Endothelial cell (in vitro differentiated cells): ENCODE data around the gene LDB2. TPM values are rescaled to one million over a fixed set of nuclear protein-coding genes. Genes with fewer than 3 reads are reported as not detected.

Source experiments
- DNase-seq: peaks from one replicate; pipeline ENCODE4 v3.0.0; 2021; ENCODE audit warnings: low spot score
- H3K27ac Mint-ChIP-seq: one replicate; pipeline ENCODE4 v1.8.0; 2021; ENCODE audit warnings: mixed read lengths, inconsistent platforms; ENCODE audit not compliant: unreplicated experiment
- H3K27me3 Mint-ChIP-seq: one replicate; pipeline ENCODE4 v1.8.0; 2021; ENCODE audit warnings: mild to moderate bottlenecking, moderate library complexity, mixed read lengths, inconsistent platforms; ENCODE audit not compliant: unreplicated experiment
- H3K36me3 Mint-ChIP-seq: one replicate; pipeline ENCODE4 v1.8.0; 2021; ENCODE audit warnings: mild to moderate bottlenecking, low read depth, mixed read lengths, inconsistent platforms; ENCODE audit not compliant: unreplicated experiment
- H3K4me1 Mint-ChIP-seq: one replicate; pipeline ENCODE4 v1.8.0; 2021; ENCODE audit warnings: mild to moderate bottlenecking, mixed read lengths, inconsistent platforms; ENCODE audit not compliant: unreplicated experiment
- H3K4me3 Mint-ChIP-seq: one replicate; pipeline ENCODE4 v1.8.0; 2021; ENCODE audit warnings: mild to moderate bottlenecking, mixed read lengths, inconsistent platforms; ENCODE audit not compliant: unreplicated experiment
- H3K9me3 Mint-ChIP-seq: one replicate; pipeline ENCODE4 v1.8.0; 2021; ENCODE audit warnings: mixed read lengths, inconsistent platforms; ENCODE audit not compliant: unreplicated experiment
- total RNA-seq: library from RNA; stranded (reverse); fragmentation: NEBNext Ultra II Directional; extraction: Animal tissue kit (Norgen Biotek cat#: 25700); gene quantifications from one replicate; pipeline ENCODE4 v1.2.1, GENCODE V29; 2021; ENCODE audit not compliant: unreplicated experiment
- TF ChIP-seq, protein P1 (sequence below): fragments of 200-600 bp; sonication (generic); IDR thresholded peaks from one replicate; pipeline ENCODE4 v1.5.0; 2021; ENCODE audit warnings: antibody characterized with exemption; ENCODE audit not compliant: unreplicated experiment

LDB2 gene
- total RNA-seq, 1 donor from 2014 or later = 268 TPM

DNA sequence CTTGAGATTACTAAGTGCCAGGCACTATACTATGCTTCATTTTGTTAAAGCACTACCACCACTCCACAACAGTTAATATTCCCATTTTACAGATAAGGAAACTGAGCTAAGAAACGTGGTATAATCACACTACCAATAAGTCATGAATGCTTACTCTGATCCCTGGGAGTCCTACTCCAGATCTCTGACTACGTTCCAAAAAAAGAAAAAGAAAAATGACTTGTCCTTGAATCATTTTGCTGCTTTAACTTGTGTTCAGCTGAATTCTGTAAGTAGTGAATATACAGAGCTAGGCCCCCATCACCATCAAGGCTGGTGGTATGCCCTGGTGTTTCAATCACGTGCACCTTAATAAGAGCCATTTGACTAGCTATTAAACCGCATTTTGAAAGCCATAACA lies 39.4 kb downstream of the LDB2 start:
- Mint-ChIP-seq H3K4me3 (no peak overlapping the region), H3K36me3 (peaks cover 40% of the 10 kb centered on the region), H3K27ac (peak overlapping the region; percentile 98), H3K27me3 (peaks cover 9% of the 10 kb centered on the region), H3K9me3 (no peaks in the 10 kb centered on the region), H3K4me1 (peaks cover 82% of the 10 kb centered on the region)
- TF ChIP-seq, protein P1, sequence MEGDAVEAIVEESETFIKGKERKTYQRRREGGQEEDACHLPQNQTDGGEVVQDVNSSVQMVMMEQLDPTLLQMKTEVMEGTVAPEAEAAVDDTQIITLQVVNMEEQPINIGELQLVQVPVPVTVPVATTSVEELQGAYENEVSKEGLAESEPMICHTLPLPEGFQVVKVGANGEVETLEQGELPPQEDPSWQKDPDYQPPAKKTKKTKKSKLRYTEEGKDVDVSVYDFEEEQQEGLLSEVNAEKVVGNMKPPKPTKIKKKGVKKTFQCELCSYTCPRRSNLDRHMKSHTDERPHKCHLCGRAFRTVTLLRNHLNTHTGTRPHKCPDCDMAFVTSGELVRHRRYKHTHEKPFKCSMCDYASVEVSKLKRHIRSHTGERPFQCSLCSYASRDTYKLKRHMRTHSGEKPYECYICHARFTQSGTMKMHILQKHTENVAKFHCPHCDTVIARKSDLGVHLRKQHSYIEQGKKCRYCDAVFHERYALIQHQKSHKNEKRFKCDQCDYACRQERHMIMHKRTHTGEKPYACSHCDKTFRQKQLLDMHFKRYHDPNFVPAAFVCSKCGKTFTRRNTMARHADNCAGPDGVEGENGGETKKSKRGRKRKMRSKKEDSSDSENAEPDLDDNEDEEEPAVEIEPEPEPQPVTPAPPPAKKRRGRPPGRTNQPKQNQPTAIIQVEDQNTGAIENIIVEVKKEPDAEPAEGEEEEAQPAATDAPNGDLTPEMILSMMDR = no peak
- DNase-seq = no peak

DNA sequence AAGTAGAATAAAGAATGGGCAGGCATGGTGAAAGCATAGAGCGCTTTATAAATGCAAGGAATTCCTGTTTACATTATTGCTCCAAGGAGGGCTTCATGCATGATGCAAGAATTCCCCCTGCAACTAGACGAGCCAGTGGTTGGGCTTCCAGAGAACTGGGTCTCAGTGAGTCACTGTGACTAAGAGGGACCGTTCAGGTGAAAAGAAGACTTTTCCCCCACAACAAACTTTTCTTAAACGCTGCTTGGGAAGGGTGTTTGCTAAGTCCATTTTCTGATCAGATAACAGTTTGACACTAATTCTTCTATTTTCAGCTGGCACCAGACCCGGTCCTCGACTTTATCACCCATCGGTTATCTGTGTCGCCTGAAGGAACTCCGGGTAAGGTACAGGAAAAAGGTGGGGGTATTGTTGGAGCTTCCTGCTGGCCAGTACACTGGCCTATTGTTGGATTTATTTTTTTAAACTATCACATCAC lies 40.1 kb downstream of the LDB2 start:
- Mint-ChIP-seq H3K9me3 (no peaks in the 10 kb centered on the region), H3K27ac (peak overlapping the region; percentile 98), H3K36me3 (peaks cover 35% of the 10 kb centered on the region), H3K27me3 (peaks cover 8% of the 10 kb centered on the region), H3K4me3 (no peak overlapping the region), H3K4me1 (peaks cover 82% of the 10 kb centered on the region)
- TF ChIP-seq, protein P1 = no peak
- DNase-seq = peak; percentile 34

DNA sequence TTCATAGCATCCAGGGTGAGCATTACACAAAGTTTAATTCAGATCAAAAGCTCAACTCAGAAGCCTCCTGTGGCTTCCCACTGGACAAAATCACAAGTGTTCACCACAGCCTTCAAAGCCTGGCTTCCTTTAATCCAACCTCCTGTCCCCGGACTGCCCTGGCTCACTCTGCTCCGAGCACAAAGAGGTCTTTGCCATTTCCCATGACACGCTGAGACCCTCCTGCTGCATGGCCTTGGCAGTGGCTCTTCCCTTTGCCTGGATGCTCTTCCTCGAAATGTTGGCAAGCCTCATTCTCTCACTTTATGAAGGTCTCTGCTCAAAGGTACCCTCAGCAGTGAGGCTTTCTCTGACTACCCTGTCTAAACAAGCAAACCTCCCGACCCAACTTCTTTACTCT lies 41.0 kb downstream of the LDB2 start:
- peaks cover 27% of the 10 kb centered on the region for H3K36me3 Mint-ChIP-seq
- H3K4me3 Mint-ChIP-seq = peak overlapping the region; percentile 66
- TF ChIP-seq, protein P1 = no peak
- H3K9me3 Mint-ChIP-seq = no peaks in the 10 kb centered on the region
- no peak for DNase-seq
- H3K4me1 Mint-ChIP-seq = peaks cover 80% of the 10 kb centered on the region
- peaks cover 6% of the 10 kb centered on the region for H3K27me3 Mint-ChIP-seq
- H3K27ac Mint-ChIP-seq = peak overlapping the region; percentile 98

DNA sequence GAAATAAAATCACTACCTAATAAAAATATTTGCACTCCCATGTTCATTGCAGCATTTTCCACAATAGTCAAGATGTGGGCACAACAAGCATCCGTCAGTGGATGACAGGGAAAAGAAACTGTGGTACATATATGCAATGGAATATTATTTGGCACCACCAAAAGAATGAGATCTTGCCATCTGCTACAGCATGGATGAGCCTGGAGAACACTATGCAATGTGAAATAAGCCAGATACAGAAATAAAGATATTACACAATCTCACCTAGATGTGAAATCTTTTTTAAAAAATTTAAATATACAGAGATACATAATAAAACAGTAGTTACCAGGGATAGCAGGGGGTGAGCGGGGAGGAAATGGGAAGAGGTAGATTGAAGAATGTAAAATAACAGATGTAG lies 44.8 kb downstream of the LDB2 start:
- Mint-ChIP-seq H3K27me3 (peaks cover 6% of the 10 kb centered on the region), H3K4me3 (no peak overlapping the region), H3K4me1 (peaks cover 77% of the 10 kb centered on the region), H3K27ac (peak overlapping the region; percentile 49), H3K9me3 (peaks cover 5% of the 10 kb centered on the region), H3K36me3 (peaks cover 26% of the 10 kb centered on the region)
- DNase-seq = no peak
- TF ChIP-seq, protein P1 = no peak

DNA sequence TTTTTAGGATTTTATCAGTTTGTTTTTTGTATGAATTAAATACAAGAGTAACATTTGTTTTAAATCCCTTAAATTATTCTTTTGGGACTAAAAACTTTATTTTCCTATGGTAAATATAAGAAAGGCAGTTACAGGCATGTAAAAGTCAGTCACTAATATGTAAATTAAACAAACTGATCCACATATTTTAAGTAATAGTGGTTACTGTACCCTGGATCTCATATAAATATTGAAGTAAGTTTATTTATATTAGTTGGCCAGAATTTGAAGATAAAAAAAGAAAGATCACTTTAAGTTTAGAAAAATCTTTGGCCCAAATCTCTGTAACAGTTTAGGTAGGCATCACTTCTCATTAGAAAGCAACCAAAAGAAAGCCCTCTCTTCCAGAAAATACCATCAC lies 45.8 kb downstream of the LDB2 start:
- H3K36me3 Mint-ChIP-seq = peaks cover 28% of the 10 kb centered on the region
- H3K9me3 Mint-ChIP-seq = peaks cover 5% of the 10 kb centered on the region
- peaks cover 8% of the 10 kb centered on the region for H3K27me3 Mint-ChIP-seq
- no peak overlapping the region for H3K4me3 Mint-ChIP-seq
- peaks cover 74% of the 10 kb centered on the region for H3K4me1 Mint-ChIP-seq
- no peak for DNase-seq
- TF ChIP-seq, protein P1 = no peak
- peak overlapping the region; percentile 86 for H3K27ac Mint-ChIP-seq
